T-helper 2 cell (primary cell): ENCODE results near the gene TCERG1L.

Source experiments
- DNase-seq, 5 experiments: peaks; one replicate each; pipeline versions ENCODE4 v3.0.0 to v3.0.0-alpha.2; 2012 to 2022

Gene TCERG1L

DNA sequence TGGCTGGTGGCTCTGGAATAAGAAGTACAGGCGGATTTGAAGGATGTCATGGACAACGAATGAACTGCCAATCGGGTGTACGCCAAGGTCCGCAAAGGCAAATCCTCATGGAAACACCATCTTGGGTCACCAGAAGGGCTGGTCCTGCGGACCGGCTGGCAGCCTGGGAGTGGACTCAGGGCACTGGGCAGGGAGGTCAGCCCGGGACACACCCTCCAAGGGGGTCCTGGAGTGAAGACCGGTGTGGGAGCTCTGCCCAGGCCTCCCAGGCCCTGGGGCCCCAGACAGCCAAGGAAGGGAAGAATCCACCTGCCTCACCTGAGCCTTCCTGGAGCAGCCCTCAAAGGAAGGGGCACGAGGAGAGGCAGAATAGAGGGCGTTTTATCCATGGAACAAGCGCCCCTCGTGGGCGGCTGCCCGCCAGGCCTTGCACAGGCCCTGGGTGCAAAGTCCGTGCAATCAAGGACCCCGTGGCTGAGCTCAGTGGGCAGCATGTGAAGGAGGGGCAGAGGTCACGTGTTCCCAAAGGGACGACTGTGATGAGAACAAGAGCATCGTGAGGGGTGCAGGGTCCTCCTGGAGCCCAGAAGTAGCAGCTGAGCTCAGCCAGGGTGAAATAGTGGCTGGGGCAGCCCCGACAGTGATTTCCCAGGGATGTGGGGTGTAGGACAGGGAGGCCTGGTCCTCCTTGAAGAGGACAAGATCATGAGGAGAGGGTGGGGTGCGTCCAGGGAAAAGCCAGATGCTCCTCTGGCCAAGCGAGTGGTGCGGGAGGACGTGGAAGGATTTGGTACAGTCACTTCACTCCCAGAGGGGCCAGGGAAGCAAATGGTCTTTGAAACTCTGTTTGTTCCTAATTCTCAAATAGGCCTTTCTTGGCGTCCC is 105.2 kb downstream of the TCERG1L start:
- no peak for DNase-seq

DNA sequence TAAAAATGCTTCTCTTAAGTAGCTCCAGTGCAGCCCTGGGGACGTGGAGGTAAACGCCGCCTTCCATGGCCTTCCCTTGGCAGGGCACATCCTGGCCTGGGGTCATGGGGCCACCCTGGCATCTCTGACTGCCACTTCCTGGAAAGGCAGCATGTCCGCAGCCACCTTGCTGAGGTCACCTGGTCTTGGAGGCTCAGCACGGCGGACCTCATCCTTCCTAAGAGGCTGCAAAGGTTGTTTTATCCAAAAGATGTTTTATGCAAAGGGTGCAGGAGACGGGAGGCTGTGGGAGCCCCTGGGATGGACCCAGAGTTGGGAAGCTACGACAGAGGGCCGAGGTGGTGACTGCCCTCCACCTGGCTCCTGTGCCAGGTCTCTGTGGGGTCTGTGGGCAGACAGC is 106.0 kb downstream of the TCERG1L start:
- DNase-seq = no peak

DNA sequence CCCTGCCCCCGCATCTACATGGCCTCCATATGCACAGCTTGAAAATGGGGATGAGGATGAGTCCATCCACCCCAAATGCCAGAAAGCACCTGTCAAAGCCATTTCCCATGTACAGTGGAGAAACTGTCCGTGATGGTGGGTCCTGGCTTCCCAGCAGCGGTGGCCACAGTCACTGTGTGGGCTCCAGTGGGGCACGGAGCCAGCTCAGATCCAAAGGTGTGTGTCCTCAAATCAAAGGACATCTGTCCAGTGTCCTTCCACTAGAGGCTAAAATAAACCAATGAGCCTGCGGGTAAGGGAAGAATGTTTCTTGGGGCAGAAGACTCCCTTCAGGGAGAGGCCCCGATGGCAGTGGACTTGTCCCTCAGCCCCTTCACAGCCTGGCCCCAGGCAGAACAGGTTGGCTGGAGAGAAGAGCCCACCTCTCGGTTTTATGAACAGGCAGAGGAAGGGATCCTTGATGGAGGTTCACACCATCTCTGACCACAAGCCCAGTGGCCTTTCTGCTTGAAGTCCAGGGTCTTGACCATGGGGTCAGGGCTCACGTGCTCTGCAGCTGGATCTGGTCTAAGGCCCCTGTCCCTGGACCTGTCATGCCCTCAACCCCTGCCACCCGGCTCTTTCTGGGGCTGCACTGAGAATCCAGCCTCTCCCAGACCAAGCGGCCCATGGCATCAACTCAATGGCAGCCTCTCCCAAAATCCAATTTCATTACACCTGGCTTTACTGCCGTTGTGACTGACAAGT is 106.9 kb downstream of the TCERG1L start:
- no peak for DNase-seq

DNA sequence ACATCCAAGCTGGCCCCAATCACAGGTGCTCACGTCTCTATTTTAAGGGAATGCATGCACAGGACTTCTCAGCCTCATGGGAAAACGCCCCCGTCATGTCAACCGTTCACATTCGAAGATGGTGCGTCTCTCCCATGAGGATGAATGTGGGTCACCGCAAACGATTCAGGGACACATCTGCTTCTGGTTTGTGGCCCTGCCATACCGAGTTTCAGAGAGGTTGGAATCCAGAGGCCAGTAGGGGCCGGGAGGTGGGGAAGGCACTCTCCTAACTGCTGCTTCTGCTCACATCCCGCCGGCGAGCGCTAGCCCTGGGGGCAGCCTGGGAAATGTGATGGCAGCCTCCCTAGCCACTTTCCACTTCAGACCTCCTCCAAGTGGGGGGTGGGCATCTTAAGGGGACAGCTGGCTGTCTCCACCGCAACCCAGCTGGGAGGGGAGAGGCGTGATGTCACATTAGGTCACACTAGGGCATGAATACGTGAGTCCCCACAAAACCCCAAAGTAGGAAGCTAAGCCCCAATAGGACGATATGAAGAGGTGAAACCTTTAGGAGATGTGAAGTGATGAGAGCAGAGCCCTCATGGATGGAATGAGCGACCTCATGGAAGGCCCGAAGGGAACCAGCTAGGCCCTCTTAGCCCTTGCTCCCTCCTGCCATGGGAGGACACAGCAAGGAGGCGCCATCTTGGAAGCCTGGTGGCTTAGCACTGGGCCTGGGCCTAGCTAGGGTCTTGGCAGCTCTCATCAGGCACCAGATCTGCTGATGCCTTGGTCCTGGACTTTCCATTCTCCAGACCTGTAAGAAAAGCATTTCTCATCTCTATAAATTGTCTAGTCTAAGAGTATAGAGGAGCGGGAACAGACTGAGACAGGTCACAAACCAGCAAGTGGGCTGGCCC is 107.8 kb downstream of the TCERG1L start:
- DNase-seq = no peak

DNA sequence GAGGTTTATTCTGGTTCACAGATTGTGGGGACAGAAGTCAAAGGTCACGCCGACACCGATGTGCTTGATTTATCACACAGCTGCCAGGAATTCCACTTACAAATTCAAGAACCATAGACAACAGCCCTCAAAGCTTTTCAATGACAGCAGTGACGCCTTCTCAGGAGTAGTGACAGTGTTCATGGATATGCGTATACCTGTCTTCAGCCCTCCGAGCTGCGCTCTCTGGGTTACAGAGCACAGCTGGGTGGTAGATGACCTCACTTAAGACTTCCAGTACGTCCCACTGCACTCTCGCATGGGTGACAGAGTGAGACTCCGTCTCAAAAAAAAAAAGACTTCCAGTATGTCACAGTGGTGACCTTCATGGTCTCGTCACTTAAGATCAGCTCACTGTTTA is 108.5 kb downstream of the TCERG1L start:
- DNase-seq = no peak

DNA sequence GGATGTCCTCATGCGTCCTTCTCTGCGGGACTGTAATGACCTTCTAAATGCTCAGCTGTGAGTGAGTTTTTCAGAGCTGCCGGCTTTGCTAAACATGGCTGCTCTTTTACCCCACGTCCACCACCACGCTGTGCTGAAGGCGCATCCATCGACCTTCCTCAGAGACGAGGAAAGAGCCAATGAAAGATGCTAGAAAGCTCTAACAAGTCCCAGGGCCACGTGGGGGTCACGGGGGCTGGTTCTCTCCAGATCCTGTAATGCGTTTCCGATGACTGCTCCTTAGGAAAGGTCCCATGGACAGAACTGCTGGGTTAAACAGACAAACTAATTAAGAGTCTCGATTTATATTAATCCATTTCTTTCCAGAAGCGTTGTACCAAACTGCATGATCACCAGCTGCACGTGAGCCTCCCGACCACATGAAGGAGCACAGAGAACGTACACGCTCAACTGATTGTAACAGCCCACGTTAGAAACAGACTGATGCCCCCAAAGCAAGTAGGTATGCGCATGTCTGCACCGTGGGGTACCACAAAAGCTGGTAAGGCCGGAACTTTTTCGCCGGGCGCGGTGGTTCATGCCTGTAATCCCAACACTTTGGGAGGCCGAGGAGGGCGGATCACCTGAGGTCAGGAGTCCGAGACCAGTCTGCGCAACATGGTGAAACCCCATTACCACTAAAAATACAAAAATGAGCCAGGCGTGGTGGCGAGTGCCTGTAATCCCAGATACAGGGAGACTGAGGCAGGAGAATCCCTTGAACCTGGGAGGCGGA is 109.6 kb downstream of the TCERG1L start:
- no peak for DNase-seq

DNA sequence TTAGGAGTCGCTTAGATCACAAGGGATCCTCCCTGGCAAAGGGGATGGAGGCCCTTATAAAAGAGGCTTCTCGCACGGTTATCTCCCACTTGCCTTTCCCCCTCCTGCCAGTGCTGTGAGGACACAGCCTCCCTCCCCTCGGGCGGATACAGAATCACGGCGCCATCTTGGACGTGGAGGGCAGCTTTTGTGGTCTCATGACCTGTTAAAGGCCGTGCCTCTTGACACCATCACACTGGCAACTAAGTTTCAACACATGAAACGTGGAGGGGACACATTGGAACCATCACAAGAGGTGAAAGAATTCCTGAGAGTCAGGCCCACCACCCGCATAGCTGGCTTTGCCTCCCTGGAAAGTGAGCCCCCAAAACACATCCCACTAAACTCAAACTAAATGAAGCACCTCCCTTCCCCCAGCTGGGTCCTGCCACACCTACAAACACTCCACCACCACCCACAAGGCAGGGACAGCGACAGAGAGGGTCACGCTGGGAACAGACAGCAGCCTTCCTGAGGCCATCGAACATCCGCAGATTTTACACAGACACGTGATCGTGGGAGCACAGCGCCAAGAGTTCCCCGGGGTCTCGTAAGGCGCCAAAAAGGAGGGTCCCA is 110.6 kb downstream of the TCERG1L start:
- no peak for DNase-seq

DNA sequence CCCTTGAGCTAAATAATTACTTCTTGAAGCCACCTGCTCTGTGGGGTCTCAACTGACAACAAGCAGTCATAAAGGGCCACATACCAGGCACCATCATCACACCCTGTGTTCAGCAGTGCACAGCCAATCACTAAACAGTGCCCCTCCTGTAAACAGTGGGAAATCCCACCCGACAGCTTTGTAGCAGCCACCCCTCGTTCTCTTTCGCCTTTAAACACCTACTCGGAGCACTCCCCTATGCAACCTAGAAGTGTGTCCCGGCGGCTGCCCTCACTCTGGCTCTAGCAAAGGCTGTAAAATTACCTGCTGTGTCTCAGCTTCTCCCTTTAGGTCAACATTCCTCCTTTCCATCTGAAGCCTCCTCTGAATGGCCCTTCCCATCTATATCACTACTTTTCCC is 111.9 kb downstream of the TCERG1L start:
- no peak for DNase-seq

DNA sequence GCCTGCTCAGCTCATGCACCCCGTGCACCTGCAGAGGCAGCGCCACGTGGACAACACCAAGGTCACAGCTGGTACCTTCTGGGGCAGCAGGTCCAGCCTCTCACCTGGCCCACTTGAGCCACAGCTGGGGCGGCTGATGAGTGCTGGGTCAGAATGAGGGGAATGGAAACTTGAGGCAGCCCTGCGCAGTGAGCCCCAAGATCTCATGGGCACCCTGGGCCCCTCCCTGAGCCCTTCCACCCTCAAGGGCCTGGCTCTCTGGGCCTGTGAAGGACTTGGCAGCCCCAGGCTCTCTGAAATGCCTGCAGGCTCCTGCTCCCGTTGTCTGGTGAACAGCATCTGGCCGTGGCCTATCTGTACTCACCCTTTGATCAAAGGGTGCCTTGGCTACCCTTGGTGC is 112.7 kb downstream of the TCERG1L start:
- DNase-seq = no peak

DNA sequence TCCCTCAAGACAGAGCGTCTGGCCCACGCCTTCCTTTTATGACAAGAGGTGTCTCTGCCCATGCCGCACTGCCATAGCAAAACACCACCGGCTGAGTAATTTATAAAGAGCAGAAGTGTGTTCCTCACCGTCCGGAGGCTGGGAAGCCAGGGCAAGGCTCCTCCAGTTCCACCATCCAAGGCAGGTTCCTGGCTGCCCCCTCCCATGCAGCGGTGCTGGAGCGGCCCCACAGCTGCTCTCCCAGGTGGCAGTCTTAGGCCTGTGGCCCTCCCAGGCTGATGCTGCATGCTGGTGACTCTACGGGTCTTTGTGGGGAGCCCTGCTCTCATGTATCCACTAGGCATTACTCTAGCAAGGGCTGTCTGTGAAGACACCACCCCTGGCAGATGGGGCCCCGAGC is 113.1 kb downstream of the TCERG1L start:
- no peak for DNase-seq

DNA sequence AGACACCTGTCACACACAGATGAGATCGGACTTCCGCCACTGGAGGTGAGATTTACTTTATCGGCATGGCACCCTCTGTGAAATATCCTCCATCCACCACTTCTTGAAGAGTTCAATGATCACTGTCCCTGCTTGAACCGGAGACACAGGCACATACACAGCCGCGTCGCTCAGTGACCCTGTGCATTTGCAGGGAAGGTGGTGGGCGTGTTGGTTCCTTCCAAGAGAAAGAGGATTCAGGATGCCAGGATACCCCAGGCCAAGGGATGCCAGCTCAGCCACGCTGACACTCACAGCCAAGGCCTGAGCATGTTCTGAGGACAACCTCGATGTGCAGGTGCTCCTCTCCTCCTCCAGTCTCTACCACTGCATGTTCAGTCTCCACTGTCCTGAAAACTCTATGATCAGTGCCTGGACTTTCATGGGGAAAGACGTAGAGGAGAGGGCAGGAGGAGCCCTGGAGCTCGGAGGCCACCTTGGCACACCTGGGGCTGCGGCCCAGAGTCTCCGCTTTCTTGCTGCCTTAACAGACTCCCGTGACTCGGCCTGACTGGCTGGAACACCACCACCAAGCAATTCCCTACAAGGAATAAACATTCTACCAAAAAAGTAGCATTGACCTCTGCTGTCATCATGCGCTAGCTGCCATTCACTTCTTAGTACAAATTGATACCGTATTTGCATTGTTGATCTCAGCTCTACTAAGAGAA is 115.2 kb downstream of the TCERG1L start:
- no peak for DNase-seq

DNA sequence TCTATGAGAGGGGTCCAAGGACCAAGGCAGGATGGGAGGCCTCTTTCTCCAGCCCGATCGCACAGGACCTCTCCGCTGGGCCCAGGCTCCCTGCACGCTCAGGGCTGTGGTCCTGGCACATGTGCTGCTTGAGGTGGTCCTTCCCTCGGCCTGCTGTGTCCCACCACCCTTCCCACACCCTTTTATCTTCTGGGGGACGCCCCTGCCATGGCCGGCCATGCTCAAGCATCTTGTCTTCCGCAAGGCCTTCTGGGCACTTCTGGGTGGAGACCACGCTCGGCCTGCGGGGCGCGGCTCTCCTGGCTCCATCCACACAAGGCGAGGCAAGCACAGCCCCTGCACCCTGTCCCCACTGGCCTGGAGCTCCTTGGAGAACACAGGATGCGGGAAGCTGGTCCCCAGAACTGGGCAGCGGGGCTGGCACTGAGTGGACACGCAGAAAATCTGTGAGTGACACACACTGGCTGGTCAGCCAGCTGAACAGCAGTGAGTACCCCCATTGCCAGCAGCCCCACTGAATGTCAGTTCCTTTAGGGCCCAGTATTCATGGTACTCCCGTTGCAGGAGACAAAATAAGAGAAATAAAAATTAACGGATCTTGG is 115.9 kb downstream of the TCERG1L start:
- no peak for DNase-seq

DNA sequence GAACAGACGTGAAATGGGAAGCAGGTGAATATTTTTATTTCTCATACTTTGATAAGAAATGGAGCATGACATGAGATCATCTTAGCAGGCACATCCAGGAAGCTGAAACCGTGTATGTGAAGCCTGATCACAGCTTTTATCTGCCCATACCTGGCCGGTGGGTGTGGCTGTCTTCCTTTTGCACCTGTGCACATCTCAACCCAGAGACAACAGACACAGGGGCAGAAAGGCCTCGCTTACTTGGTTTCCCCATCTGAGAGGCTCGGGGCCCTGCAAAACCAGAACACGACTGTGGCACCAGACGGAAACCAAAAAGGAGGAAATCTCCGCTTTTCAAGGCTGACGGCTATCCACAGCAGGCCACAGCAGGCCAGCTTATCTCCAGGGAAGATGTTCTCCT is 116.4 kb downstream of the TCERG1L start:
- no peak for DNase-seq

DNA sequence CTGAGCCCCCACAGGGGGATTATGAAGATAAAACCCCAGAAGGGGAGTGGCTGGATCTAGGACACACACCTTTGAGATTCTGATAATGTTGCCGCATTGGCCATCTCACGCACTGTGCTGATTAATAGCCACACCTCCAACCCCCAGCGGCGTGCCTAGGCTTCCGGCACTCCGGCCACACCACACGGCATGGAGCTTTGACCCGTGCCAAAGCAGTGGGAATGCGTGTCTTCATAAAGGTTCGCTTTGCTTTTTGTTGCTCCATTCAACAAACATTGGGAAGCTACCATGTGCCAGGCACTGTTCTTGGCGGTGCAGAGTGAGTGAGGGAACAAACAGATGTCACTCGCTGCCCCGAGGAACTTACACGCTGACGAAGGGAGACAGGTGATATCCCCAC is 117.6 kb downstream of the TCERG1L start:
- no peak for DNase-seq

DNA sequence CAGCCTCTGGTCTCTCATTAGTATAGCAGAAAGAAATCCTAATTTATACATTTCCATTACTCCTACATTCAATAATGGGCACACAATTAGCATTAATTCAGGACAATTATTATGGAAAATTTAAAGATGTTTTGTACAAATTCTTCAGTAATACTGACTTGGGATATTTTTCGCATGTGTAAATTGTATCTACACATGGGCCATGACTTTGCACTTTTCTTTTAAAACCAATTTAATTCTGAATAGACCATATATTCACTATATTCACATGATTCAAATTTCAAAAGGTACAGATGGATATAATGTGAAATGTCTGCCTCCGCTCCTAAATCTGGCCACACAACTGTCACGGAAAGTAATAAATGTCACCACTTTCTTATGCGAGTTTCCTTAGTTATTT is 123.0 kb downstream of the TCERG1L start:
- DNase-seq = no peak

DNA sequence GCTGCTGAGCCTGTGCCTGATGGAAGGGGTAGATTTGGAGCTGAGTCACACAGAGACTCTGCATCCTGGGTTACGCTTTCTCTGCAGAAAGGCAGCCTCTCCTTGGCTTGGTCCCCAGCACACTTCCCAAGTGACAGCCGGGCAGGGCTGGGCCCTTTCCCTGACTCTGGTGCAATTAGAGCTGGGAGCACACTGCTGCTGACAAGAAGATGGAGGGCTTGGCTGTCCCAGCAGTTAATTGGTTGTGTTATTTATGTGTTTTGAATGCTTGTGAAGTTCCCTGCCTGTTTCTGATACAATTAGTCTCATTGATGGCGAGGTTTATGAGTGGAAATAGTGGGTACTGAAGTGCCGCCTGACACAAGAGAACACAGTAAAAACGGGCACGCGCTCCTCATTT is 123.6 kb downstream of the TCERG1L start:
- DNase-seq = no peak

DNA sequence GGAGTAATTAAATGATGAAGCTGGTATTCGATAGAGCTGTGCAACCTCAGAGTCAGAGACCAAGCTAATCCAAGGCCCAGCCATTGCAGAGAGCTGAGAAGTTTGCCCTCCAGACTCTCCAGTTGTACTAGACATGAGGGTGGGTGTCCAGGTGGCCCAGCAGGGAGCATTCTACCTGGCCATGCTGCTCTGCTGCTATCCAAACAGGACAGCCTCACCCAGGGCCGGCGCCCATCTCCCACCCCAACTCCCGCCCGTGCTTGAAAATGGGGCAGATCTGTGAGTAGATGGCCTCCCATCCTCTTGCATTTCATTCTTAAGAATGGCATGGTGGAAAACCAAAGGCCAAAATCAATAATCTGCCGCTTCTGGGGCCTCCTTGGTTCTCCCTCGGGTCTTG is 124.2 kb downstream of the TCERG1L start:
- DNase-seq = no peak

DNA sequence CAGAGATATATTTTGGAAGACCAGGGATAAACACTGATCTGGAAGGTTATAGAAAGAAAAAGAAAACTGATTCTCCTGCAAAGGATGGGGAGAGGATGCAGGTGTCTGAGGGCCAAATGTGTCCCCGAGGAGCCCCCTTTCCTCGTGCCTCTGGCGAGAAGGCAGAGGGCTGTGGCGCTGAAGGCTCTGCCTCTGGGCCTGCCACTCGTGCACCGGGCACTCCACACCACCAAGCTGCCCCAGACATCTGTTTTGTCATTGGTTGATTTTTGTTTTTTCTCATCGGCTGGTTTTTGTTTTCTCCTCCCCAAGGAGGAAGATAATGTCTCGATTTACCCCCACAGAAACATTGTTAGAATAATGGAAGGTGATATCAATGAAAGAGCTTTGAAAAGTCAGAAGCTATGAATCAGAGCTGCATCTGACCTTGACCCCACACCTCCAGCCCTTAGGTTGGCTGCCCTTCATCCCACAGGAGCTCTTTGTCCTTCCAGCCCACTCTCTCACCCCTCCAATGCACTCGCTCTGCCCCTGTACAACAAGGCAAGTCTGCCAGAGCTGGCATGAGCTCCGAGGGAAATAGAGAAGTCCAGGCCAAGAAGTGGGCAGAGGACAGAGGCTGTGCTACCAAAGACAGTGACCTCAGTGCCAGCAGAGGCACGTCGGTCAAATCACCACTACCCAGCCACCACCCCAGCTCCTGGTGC is 124.8 kb downstream of the TCERG1L start:
- DNase-seq = no peak

DNA sequence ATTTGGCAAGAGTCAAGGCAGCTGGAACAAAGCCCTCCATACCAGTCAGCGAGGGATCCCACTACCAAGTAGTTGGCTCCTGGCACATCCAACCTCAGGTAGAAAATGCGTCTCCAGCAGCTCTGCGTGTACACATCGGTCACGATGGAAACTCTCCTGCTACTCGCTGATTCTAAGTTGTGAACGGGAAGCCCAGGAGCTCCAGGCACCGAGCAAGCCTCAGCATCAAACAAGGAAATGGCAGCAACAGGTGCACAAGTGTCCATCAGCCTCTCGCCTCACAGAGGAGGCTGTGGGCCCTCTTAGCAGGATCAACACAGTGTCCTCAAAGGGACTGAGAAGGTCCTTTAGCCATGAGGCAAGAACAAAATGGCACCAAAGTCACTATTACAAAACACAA is 127.0 kb downstream of the TCERG1L start:
- DNase-seq = no peak

DNA sequence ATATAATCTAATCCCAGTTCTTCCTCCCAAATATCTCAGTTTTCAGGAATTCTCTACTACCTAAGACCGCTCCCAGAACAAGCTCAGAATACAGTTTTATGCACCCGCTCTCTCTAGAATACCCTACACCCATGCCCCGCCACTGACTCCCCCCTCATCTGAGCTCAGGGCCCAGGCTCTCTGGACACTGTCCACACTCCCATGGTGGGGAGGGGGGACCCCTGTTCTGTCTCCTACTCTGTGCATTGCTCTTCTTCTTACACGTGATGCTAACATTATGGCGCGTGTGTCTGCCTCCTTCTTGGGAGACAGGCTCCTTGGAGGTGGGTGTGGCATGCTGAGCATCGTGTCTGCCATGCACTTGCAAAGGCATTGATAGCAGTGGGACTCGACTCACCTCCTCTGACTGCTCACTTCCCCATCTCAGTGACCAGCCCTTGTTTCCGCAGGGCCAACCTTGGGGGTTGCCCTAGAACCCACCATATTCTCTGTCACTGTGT is 127.9 kb downstream of the TCERG1L start:
- DNase-seq = no peak
